A549 (cell line): ENCODE measurements around the gene FAM53B. TPM values are rescaled to one million over a fixed set of nuclear protein-coding genes. Genes with fewer than 3 reads are reported as not detected.

Experiments
- ATAC-seq, 2 experiments: fragments of 200-7000 bp in 1 of 2; fragments of >200 bp in 1 of 2; cut with Nextera tagmentation in 1 of 2; cut with Tn5 transposase in 1 of 2; 3 replicates each; pipeline versions ENCODE4 v1.8.0 to v1.9.1; 2018 to 2020; ENCODE audit warnings: mild to moderate bottlenecking in 1 of 2, moderate library complexity in 1 of 2
- CTCF ChIA-PET: fragments of 300-600 bp; sonication (Branson Sonifier 250); formaldehyde crosslinking; extraction: SDS; loops from one replicate; lab custom pipeline; 2021; ENCODE audit warnings: antibody characterized with exemption, inconsistent platforms; lab: Yijun Ruan, JAX
- POLR2A ChIA-PET: fragments of 350-600 bp; formaldehyde crosslinking; extraction: SDS; loops from one replicate; lab custom pipeline; 2021; ENCODE audit warnings: antibody characterized with exemption, inconsistent platforms; lab: Yijun Ruan, JAX
- DNase-seq, 2 experiments: peaks; one replicate each; pipeline versions ENCODE4 v3.0.0 to v3.0.0-alpha.2; 2011 to 2016; ENCODE audit warnings: low read depth in 1 of 2, low spot score in 1 of 2
- FAIRE-seq: peaks from 2 replicates; lab custom pipeline; 2011; peaks lifted over from hg19 to GRCh38; lab: Jason Lieb, UNC
- H3K27ac ChIP-seq, 2 experiments: fragments of >200 bp; sonication (Bioruptor Twin); formaldehyde crosslinking; 3 replicates each; pipeline ENCODE4 v1.5.1; 2016 to 2017
- H3K4me1 ChIP-seq: fragments of >200 bp; sonication (Bioruptor Twin); formaldehyde crosslinking; 3 replicates; pipeline ENCODE4 v1.6.1; 2016
- H3K4me2 ChIP-seq: fragments of >200 bp; sonication (Bioruptor Twin); formaldehyde crosslinking; 3 replicates; pipeline ENCODE4 v1.6.1; 2016
- H3K4me3 ChIP-seq: fragments of >200 bp; sonication (Bioruptor Twin); formaldehyde crosslinking; 3 replicates; pipeline ENCODE4 v1.5.1; 2016
- H3K9me3 ChIP-seq: fragments of >200 bp; sonication (Bioruptor Twin); formaldehyde crosslinking; 3 replicates; pipeline ENCODE4 v1.6.1; 2016
- BHLHE40 ChIP-seq: IDR thresholded peaks from 2 replicates; pipeline ENCODE4 v1.6.1; 2012; ENCODE audit warnings: low read depth, low read length, inconsistent platforms
- CEBPB ChIP-seq, 2 experiments: fragments of >200 bp in 1 of 2; sonication (Bioruptor Twin) in 1 of 2; formaldehyde crosslinking in 1 of 2; IDR thresholded peaks; 2 replicates each; pipeline ENCODE4 v1.6.1; 2012 to 2016
- CHD2 ChIP-seq: fragments of 150-350 bp; IDR thresholded peaks from 2 replicates; pipeline ENCODE4 v1.6.1; 2014; ENCODE audit warnings: low read length; ENCODE audit not compliant: partially characterized antibody
- EHMT2 ChIP-seq: fragments of 200-600 bp; sonication (generic); IDR thresholded peaks from 2 replicates; pipeline ENCODE4 v1.6.1; 2016; ENCODE audit warnings: antibody characterized with exemption, low read depth, mild to moderate bottlenecking, moderate library complexity
- EP300 ChIP-seq, 2 experiments: fragments of >200 bp; sonication (Bioruptor Twin); formaldehyde crosslinking; IDR thresholded peaks; 2 replicates in 1 of 2; 3 replicates in 1 of 2; pipeline ENCODE4 v1.6.1; 2016 to 2017
- FOSB ChIP-seq: fragments of 250-450 bp; sonication (Bioruptor Pico); IDR thresholded peaks from 2 replicates; pipeline ENCODE4 v1.5.0; 2020; ENCODE audit warnings: mild to moderate bottlenecking, moderate library complexity
- FOSL2 ChIP-seq, 2 experiments: fragments of 450-650 bp in 1 of 2; fragments of >200 bp in 1 of 2; sonication (Bioruptor Twin) in 1 of 2; formaldehyde crosslinking; IDR thresholded peaks; 2 replicates each; pipeline versions ENCODE4 v1.5.0 to v1.6.1; 2016 to 2020; ENCODE audit warnings: mild to moderate bottlenecking in 1 of 2, moderate library complexity in 1 of 2
- HEYL ChIP-seq: fragments of 250-450 bp; sonication (Bioruptor Pico); IDR thresholded peaks from 2 replicates; pipeline ENCODE4 v1.8.0; 2021; ENCODE audit warnings: mild to moderate bottlenecking, moderate library complexity
- MAFK ChIP-seq: fragments of 450-650 bp; IDR thresholded peaks from 2 replicates; pipeline ENCODE4 v1.6.1; 2014; ENCODE audit not compliant: partially characterized antibody
- MYC ChIP-seq: IDR thresholded peaks from 2 replicates; pipeline ENCODE4 v1.6.1; 2012; ENCODE audit warnings: mild to moderate bottlenecking, inconsistent platforms, low read length, improper control_type of control experiment, borderline replicate concordance
- PHF8 ChIP-seq: fragments of 200-600 bp; sonication (generic); IDR thresholded peaks from 2 replicates; pipeline ENCODE4 v1.6.1; 2016; ENCODE audit warnings: low read depth, mild to moderate bottlenecking, antibody characterized with exemption, moderate library complexity, borderline replicate concordance
- RAD21 ChIP-seq, 2 experiments: fragments of >200 bp in 1 of 2; sonication (Bioruptor Twin) in 1 of 2; formaldehyde crosslinking in 1 of 2; IDR thresholded peaks in 1 of 2; conservative IDR thresholded peaks in 1 of 2; 2 replicates in 1 of 2; 3 replicates in 1 of 2; pipeline ENCODE4 v1.6.1; 2012 to 2018; ENCODE audit warnings: inconsistent platforms in 1 of 2
- RCOR1 ChIP-seq: fragments of 150-350 bp; IDR thresholded peaks from 2 replicates; pipeline ENCODE4 v1.6.1; 2014; ENCODE audit warnings: antibody characterized with exemption, low read length, low read depth
- RFX5 ChIP-seq: fragments of 450-650 bp; IDR thresholded peaks from 2 replicates; pipeline ENCODE4 v1.7.1; 2014; ENCODE audit warnings: antibody characterized with exemption, mild to moderate bottlenecking, moderate library complexity
- SREBF2 ChIP-seq: fragments of 450-650 bp; IDR thresholded peaks from 2 replicates; pipeline ENCODE4 v1.6.1; 2014; ENCODE audit warnings: mild to moderate bottlenecking, moderate library complexity
- TFCP2L1 ChIP-seq: fragments of 250-450 bp; sonication (Bioruptor Pico); IDR thresholded peaks from 2 replicates; pipeline ENCODE4 v1.5.0; 2021; ENCODE audit warnings: mild to moderate bottlenecking
- ZNF302 ChIP-seq: fragments of 250-450 bp; sonication (Bioruptor Pico); IDR thresholded peaks from 2 replicates; pipeline ENCODE4 v1.9.0; 2021; ENCODE audit warnings: inconsistent platforms, mild to moderate bottlenecking, moderate library complexity
- WGBS: methylation state at CpG from one replicate; pipeline ENCODE4 v1.1.6; 2017; ENCODE audit errors: missing lambda C conversion rate; 5-methylcytosine and 5-hydroxymethylcytosine counted together
- polyA plus RNA-seq, 4 experiments: library from polyadenylated mRNA; depleted of rRNA in 3 of 4; stranded (reverse); fragments of >200 nt; fragmentation: RNase III in 1 of 4; extraction: RNeasy Plus Mini Kit Qiagen cat#74134 plus additional on column Dnase treatment in 1 of 4; gene quantifications; 2 replicates in 3 of 4; 3 replicates in 1 of 4; pipeline ENCODE4 v1.2.3, GENCODE V29; 2011 to 2017
- TF ChIP-seq, protein P1 (sequence below): fragments of >200 bp; sonication (Bioruptor Twin); formaldehyde crosslinking; IDR thresholded peaks from 3 replicates; pipeline ENCODE4 v1.6.1; 2016
- TF ChIP-seq, protein P2 (sequence below): IDR thresholded peaks from 2 replicates; pipeline ENCODE4 v1.6.1; 2012
- TF ChIP-seq, protein P3 (sequence below): IDR thresholded peaks from 2 replicates; pipeline ENCODE4 v1.6.1; 2012
- TF ChIP-seq, protein P4 (sequence below): fragments of 200-600 bp; sonication (generic); IDR thresholded peaks from 2 replicates; pipeline ENCODE4 v1.6.1; 2016; ENCODE audit warnings: antibody characterized with exemption, mild to moderate bottlenecking, moderate library complexity

The FAM53B gene
- polyA plus RNA-seq, 2 of the 4 experiments (the other 2 are of a cell fraction), result 5.1 to 8.5 TPM

DNA sequence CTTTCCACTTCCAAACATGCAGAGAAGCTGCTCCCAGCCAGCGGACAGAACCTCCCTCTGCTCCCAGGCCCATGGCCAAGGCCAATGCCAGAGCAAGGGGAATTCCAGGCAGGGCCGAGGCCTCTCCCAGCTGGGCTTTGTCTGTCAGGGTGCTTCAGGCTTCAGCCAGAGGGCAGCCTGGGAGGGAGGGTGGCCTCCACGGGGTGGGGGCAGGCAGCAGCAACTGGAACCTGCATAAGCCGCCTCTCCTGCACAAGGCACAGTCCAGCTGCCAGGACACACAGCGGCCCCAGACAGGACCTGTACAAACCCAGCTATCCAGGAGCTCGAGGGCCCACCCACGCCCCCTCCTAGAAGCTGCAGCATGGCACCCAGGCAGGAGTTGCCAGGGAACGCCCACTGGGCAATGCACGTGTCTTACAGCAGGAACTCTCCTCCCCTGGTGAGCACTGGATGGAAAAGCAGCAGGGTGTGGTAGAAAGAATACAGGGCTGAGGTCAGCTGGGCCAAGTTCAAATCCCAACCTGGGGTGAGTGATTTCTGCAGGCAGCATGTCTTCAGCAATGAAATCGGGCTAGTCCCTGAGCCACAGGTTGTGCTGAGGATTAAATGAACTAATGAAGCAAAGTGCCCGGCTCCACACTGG is 7.6 kb downstream of the FAM53B start:
- no peaks in the 10 kb centered on the region for H3K9me3 ChIP-seq
- ATAC-seq (peak in 1 of 2 experiments; percentile 66; a peak in 3 of 6 replicates), FAIRE-seq (no peak), DNase-seq (peak in 1 of 2 experiments; percentile 36)
- peak overlapping the region in 1 of 2 experiments; percentile 67; a peak in 3 of 6 replicates for H3K27ac ChIP-seq
- 53% methylated on average over 8 of the region's 11 CpGs for WGBS
- peaks cover 26% of the 10 kb centered on the region for H3K4me1 ChIP-seq
- CTCF ChIA-PET, result interaction anchor here (1.0 to 6.8 kb wide), 3 partner anchors 197 to 348 kb away, joined by 3 to 96 read pairs (median 11); no protein-coding TSS in a partner anchor
- H3K4me2 ChIP-seq, result peak overlapping the region; percentile 25; the same call in 2 of the 3 replicates
- no peak overlapping the region for H3K4me3 ChIP-seq
- no peak for TF ChIP-seq FOSL2 (IDR thresholded peaks at IDR 0.05)
- no peak for TF ChIP-seq FOSL2 (CRISPR knock-in tag; IDR thresholded peaks at IDR 0.05)
- TF ChIP-seq HEYL (CRISPR knock-in tag), result no peak
- TF ChIP-seq, protein P1, sequence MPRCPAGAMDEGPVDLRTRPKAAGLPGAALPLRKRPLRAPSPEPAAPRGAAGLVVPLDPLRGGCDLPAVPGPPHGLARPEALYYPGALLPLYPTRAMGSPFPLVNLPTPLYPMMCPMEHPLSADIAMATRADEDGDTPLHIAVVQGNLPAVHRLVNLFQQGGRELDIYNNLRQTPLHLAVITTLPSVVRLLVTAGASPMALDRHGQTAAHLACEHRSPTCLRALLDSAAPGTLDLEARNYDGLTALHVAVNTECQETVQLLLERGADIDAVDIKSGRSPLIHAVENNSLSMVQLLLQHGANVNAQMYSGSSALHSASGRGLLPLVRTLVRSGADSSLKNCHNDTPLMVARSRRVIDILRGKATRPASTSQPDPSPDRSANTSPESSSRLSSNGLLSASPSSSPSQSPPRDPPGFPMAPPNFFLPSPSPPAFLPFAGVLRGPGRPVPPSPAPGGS, result no peak
- TF ChIP-seq, protein P2, sequence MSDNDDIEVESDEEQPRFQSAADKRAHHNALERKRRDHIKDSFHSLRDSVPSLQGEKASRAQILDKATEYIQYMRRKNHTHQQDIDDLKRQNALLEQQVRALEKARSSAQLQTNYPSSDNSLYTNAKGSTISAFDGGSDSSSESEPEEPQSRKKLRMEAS, result peak; percentile 46; the same call in 1 of the 2 replicates
- POLR2A ChIA-PET, result no interaction called here

DNA sequence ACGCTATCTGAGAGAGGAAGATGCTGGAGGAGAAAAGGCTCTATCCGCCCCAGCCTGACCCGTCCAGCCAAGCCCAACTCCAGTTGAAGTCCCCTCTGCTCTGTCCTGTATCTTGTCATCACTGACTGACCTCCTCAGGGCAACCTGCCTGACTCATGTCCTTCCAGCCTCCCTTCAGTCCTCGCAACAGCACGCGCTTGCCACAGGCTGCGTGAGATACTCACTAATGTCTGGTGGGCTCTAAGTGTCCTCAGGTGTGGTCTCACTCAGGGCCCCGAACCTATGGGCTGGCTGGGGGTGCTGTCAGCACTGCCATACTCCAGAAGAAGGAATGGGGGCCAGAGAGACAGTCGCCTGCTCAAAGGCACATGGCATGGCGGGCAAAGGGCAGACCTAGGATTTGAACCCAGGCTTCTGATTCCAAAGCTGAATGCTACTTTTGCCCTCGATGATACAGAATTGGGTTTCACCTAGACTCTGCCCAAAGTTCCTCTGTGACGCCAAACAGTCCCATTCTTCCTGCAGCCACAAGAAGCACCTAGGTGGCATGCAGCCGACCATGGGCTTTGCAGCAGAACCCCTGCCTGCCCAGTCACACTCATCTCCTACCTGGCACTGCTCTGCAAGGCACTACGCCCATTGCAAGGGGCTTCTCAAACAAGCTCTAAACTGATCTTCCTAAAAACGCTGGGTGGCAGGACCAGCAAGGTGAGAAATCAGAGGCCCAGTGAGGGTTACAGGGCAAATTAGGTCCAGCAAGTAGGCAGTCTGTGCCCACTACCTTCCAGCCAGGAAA is 8.5 kb downstream of the FAM53B start:
- TF ChIP-seq, protein P2, result no peak
- TF ChIP-seq SREBF2, result no peak
- TF ChIP-seq MYC, result no peak
- no peak for FAIRE-seq
- Histone ChIP-seq H3K4me2 (no peak overlapping the region), H3K4me1 (peaks cover 18% of the 10 kb centered on the region), H3K4me3 (no peak overlapping the region), H3K27ac (peak overlapping the region in 1 of 2 experiments; percentile 67; a peak in 1 of 6 replicates), H3K9me3 (no peaks in the 10 kb centered on the region)
- ChIA-PET CTCF (interaction anchor here (0.8 to 2.9 kb wide), 4 partner anchors 10 to 206 kb away, joined by 3 to 11 read pairs (median 6); no protein-coding TSS in a partner anchor), POLR2A (no interaction called here)
- no peak for DNase-seq
- no peak for ATAC-seq
- WGBS, result 87% methylated on average over 15 of the region's 15 CpGs

DNA sequence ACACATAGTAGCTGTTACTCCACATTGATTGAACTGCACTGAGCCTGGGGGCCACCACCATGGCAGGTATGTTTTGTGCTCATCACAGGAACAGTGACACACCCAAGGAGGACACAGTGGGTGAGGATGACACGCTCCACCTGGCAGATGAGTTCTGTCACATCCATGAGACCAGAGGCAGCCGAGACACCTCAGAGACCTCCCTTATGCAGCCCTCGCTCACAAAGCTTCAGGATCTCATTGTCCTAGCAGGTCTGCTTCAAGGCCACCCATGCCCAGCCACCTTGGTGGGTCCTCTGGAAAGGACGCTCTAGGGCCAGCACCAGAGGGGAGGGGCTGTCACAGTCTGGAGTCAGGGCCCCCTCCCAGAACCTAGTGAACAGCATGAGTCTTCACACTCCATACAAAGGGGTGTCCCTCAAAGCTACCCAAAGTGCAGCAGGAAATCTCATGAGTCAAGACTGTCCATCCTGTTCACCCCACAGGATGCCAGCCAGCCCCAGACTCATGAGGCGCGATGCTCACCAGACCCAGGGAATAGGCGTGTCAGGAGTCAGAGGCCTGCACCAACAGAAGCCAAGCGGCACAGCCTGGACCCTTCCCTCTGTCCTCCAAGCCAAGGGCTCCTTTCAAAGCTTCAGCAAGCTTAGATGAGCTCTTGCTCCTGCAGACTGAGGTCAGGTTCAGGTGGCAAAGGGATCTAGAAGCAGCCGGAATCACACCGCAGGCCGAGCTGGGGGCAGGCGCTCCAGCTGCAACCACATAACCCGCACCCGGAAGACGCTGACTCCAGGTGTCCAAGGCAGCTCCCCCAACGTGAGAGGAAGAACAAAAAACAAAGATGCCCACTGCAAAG is 9.6 kb downstream of the FAM53B start:
- Histone ChIP-seq H3K9me3 (no peaks in the 10 kb centered on the region), H3K4me3 (no peak overlapping the region), H3K4me1 (peaks cover 15% of the 10 kb centered on the region), H3K27ac (no peak overlapping the region), H3K4me2 (no peak overlapping the region)
- DNase-seq (no peak), ATAC-seq (no peak), FAIRE-seq (no peak)
- WGBS, result 92% methylated on average over 15 of the region's 16 CpGs
- CTCF ChIA-PET, result interaction anchor here (0.6 to 5.4 kb wide), 4 partner anchors 7 to 205 kb away, joined by 3 to 35 read pairs (median 6); no protein-coding TSS in a partner anchor
- POLR2A ChIA-PET, result no interaction called here
- TF ChIP-seq CHD2 (no peak), RCOR1 (no peak), ZNF302 (no peak), RFX5 (no peak), EP300 (IDR thresholded peaks at IDR 0.05) (no peak), PHF8 (no peak), MAFK (no peak), TFCP2L1 (CRISPR knock-in tag) (no peak), CEBPB (IDR thresholded peaks at IDR 0.05) (no peak), RAD21 (conservative IDR thresholded peaks at IDR 0.05 in 1 of 2, IDR thresholded peaks at IDR 0.05 in 1 of 2) (no peak), FOSB (CRISPR knock-in tag) (no peak), EHMT2 (no peak), BHLHE40 (no peak), FOSL2 (IDR thresholded peaks at IDR 0.05) (no peak), FOSL2 (CRISPR knock-in tag; IDR thresholded peaks at IDR 0.05) (no peak)
- TF ChIP-seq, protein P3, sequence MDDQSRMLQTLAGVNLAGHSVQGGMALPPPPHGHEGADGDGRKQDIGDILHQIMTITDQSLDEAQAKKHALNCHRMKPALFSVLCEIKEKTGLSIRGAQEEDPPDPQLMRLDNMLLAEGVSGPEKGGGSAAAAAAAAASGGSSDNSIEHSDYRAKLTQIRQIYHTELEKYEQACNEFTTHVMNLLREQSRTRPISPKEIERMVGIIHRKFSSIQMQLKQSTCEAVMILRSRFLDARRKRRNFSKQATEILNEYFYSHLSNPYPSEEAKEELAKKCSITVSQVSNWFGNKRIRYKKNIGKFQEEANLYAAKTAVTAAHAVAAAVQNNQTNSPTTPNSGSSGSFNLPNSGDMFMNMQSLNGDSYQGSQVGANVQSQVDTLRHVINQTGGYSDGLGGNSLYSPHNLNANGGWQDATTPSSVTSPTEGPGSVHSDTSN, result no peak
- TF ChIP-seq, protein P4, sequence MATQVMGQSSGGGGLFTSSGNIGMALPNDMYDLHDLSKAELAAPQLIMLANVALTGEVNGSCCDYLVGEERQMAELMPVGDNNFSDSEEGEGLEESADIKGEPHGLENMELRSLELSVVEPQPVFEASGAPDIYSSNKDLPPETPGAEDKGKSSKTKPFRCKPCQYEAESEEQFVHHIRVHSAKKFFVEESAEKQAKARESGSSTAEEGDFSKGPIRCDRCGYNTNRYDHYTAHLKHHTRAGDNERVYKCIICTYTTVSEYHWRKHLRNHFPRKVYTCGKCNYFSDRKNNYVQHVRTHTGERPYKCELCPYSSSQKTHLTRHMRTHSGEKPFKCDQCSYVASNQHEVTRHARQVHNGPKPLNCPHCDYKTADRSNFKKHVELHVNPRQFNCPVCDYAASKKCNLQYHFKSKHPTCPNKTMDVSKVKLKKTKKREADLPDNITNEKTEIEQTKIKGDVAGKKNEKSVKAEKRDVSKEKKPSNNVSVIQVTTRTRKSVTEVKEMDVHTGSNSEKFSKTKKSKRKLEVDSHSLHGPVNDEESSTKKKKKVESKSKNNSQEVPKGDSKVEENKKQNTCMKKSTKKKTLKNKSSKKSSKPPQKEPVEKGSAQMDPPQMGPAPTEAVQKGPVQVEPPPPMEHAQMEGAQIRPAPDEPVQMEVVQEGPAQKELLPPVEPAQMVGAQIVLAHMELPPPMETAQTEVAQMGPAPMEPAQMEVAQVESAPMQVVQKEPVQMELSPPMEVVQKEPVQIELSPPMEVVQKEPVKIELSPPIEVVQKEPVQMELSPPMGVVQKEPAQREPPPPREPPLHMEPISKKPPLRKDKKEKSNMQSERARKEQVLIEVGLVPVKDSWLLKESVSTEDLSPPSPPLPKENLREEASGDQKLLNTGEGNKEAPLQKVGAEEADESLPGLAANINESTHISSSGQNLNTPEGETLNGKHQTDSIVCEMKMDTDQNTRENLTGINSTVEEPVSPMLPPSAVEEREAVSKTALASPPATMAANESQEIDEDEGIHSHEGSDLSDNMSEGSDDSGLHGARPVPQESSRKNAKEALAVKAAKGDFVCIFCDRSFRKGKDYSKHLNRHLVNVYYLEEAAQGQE, result no peak
